HG03196 (cell line): ENCODE results near the gene ZFHX2.
"Not testable (repeated sequence)": the region's sequence is repeated elsewhere in the genome, so short reads cannot be mapped to it uniquely, and the experiment has no call there.

ENCODE experiments used
- ATAC-seq: cut with Tn5 transposase; IDR thresholded peaks from one replicate; pipeline ENCODE4 v1.9.1; 2021; ENCODE audit not compliant: unreplicated experiment

ZFHX2 gene

DNA sequence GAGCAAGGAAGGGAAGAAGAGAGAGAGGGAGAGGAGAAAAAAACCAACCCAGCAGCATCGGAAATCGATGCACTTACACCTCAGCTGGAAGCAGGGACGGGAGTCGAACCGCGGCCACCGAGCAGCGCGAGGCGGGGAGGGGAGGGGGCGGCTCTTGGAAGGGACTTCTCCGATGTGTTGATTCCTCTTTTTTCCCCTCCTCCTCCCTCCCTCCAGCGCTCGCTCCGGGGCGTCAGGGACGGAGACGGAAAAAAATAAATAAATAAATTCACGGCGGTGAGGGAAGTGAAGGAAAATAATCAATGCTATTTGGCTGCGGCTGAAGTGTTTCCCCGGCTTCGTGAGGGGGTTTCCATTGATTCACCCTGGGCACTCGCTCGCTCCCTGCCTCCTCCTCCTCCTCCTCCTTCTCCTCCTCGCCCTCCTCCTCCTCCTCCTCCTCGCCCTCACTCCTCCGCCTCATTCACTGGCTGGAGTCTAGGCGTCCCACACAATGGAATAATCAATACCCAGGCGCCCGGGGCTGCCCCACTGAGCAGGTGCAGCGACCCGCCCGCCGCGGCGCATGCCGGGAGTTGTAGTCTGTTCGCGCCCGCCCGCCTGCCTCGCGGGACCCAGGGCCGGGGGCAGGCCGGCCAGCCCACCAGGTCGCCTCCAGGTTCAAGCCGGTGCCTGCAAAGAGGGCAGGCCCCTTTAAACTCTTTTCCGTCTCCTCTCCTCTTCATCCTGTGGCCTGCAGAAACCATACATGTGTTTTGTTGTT, at the start of gene ZFHX2:
Gene ZFHX2, minus strand, starts transcription at position 500 of the 763 bp plus-strand sequence. CDS start 16,440 bp downstream, outside the sequence.
- peak; percentile 55 for ATAC-seq

DNA sequence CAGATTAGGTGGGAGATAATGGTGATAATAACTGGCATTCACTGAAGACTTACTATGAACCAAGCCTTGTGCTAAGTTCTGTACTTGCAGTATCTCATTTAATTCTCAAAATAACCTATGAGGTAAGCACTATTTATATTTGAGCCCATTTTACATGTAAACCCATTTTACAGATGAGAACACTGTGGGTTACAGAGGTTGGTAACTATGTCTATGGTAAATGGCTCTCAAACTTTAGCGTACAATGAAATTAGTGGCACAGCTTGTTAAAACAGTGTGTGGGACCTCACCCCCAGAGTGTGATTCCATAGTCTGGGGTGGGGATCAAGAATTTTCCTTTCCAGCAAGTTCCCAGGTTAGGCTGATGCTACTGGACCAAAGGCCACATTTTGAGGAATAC, 49.2 kb upstream of the ZFHX2 start:
- no peak for ATAC-seq

DNA sequence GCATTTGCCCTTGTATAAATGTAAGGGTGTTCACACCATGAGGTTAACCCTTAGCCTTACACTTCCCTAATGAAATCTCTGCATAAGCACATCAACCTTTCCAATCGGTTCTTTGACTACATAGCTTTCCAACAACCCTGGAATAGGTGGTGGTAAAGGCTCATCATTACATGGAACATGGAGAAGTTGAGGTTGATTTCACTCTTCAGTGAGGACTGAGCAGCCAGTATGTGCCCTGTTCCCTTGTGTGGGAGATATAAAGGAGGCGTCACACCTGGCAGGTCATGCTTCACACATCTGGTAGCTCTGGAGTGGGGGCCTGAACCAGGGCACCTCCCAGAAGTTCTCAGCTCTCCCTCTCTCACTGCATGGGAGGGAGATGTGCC, 48.8 kb upstream of the ZFHX2 start:
- no peak for ATAC-seq

DNA sequence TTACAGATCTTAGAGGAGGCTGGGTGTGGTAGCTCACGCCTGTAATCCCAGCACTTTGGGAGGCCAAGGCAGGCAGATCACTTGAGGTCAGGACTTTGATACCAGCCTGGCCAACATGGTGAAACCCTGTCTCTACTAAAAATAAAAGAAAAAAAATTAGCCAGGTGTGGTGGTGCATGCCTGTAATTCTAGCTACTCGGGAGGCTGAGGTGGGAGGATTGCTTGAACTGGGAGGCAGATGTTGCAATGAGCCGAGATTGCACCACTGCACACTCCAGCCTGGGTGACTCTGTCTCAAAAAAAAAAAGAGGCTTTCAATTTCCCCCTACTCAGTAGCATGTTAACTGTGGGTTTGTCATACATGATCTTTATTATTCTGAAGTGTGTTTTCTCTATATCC, 42.6 kb upstream of the ZFHX2 start:
- ATAC-seq = not testable (repeated sequence)

DNA sequence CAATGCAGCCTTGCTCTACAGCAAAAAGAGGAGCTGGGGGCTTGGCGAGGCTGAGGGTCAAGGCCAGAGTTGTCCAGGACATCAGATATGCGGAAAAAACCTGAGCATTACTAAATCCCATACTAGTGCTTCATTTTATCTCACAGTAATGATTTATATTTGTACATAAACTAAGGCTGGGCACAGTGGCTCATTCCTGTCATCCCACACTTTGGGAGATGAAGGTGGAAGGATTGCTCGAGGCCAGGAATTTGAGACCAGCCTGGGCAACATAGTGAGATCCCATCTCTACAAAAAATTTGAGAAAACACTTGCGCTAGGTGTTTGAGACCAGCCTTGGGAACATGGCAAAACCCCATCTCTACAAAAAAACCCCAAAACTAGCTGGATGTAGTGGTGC, 38.6 kb upstream of the ZFHX2 start:
- no peak for ATAC-seq

DNA sequence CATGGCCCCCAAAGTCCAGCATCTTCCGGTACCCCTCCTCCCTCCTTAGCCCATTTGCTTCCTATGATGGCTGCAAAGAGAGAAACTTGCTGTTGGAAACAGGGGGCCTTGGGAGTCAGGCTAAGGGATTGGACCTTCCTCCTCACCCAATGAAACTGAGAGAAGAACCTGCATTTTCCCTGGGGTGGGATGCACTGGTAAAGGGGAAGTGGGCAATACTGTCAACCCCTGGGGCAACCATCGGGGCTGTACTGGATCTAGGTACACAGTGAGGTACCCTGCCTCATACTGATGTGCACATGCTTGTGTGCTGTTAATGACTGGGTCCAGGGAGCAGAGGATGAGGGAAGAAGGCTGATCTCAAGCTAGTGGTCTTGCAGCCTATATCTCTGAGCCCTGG, 38.0 kb upstream of the ZFHX2 start:
- no peak for ATAC-seq

DNA sequence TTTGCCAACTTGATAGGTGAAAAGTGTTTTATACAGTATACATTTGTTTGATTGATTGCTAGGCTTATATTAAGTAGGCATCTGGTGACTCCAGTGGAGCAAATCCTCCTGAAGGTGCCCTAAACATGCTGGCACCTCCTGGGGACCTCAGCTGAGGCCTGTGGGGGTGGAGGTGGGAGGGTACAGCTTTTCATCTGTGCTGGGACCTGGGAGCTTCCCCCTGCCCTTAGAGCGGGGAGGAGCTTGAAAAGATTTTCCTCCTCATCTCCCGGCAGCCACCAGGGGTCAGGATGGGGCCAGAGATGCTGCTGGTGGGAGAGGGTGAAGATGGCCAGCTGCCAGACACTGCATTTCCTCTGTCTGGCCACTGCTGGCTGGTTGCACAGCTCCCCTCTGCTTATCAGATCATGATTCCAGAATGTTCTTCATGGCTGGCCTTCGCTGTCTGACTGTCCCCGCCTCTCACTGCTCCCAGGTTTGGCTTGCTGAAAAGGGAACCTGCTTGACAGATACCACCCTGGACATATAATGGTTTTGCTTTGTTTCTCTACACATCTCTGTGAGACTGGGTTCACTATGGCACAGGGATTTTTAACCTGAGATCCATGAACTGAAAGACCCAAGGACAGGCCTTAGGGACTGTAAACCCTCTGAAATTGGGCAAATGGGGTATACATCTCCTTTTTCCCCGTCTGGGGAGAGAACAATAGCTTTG, 37.5 kb upstream of the ZFHX2 start:
- ATAC-seq = peak; percentile 96

DNA sequence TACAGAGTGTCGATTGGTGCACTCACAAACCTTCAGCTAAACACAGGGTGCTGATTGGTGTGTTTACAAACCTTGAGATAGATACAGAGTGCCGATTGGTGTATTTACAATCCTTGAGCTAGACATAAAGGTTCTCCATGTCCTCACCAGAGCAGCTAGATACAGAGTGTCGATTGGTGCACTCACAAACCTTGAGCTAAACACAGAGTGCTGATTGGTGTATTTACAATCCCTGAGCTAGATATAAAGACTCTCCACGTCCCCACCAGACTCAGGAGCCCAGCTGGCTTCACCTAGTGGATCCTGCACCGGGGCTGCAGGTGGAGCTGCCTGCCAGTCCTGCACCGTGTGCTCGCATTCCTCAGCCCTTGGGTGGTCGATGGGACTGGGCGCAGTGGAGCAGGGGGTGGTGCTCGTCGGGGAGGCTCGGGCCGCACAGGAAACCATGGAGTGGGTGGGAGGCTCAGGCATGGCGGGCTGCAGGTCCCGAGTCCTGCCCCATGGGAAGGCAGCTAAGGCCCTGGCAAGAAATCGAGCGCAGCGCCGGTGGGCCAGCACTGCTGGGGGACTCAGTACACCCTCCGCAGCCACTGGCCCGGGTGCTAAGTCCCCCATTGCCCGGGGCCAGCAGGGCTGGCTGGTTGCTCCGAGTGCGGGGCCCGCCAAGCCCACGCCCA, 33.1 kb upstream of the ZFHX2 start:
- not testable (repeated sequence) for ATAC-seq

DNA sequence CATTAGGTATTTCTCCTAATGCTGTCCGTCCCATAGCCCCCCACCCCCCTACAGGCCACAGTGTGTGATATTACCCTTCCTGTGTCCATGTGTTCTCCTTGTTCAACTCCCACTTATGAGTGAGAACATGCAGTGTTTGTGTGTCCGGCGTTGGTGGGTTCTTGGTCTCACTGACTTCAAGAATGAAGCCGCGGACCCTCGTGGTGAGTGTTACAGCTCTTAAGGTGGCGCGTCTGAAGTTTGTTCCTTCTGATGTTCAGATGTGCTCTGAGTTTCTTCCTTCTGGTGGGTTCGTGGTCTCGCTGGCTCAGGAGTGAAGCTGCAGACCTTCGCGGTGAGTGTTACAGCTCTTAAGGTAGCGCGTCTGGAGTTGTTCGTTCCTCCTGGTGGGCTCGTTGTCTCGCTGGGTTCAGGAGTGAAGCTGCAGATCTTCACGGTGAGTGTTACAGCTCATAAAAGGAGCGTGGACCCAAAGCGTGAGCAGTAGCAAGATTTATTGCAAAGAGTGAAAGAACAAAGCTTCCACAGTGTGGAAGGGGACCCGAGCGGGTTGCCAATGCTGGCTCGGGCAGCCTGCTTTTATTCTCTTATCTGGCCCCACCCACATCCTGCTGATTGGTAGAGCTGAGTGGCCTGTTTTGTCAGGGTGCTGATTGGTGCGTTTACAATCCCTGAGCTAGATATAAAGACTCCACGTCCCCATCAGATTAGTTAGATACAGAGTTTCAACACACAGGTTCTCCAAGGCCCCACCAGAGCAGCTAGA, 32.4 kb upstream of the ZFHX2 start:
- not testable (repeated sequence) for ATAC-seq

DNA sequence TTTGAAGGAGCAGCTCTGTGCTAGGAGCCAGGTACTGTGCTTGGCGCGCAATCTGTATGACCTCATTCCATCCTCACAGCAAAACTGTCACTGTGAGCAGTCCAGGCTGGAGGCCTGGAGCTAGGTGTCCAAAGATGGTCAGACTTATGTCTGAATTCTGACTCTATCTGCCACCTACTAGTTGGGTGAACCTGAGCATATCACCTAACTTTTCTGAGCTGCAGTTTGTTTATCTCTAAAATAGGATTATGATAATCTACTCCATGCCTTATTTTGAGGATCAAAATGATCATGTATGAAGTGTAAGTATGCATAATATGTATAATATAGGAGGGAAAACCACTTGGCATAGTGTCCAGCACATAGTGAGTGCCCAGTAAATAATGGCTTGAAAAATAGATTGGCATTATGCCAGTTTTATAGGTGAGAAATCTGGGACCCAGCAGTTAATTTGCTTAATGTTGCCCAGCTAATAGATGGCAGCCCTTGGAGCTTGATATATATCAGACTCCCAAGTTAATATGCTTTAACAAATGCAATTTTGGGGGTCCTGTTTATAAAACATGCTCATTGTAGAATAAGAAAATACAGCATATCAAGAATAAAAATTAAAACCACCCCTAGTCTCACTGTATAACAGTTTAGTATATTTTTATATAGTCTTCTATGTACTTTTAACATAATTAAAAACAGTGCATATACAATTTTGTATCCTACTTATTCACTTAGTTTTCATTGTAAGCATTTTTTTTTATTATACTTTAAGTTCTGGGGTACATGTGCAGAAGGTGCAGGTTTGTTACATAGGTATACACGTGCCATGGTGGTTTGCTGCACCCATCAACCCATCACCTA, 31.6 kb upstream of the ZFHX2 start:
- no peak for ATAC-seq

DNA sequence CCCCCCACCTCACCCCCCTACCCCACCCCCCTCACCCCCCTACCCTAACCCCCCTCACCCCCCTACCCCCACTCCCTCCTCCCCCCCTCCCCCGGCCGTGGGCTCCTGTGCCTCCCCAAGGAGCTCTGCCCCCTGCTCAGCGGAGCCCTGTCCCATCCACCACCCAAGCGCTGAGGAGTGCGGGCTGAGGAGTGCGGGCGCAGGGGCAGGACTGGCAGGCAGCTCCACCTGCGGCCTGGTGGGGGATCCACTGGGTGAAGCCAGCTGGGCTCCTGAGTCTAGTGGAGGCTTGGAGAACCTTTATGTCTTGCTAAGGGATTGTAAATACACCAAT, 29.4 kb upstream of the ZFHX2 start:
- ATAC-seq = no peak

DNA sequence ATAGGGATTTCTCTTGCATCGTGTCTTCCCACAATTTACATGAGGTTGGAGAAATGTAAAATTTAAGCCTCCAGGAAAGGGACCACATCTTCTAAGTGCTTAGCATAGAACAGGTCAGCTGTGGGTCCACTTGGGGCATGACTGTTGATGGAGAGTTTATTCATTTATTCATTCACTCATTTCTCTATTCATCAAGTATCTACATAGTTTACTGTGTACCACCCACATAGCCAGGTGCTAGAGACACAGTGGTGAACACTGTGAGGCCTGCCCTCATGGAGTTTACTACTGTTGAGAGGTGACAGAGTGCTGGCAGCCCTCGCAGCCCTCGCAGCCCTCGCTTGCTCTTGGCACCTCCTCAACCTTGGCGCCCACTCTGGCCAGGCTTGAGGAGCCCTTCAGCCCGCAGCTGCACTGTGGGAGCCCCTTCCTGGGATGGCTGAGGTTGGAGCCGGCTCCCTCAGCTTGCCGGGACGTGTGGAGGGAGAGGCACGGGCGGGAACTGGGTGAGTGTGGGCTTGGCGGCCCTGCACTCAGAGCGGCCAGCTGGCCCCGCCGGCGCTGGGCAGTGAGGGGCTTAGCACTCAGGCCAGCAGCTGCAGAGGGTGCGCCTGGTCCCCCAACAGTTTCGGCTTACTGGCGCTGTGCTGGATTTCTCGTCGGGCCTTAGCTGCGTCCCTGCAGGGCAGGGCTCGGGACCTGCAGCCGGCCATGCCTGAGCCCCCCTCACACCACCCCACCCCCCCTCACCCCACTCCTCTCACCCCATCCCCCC, 28.8 kb upstream of the ZFHX2 start:
- ATAC-seq = no peak

DNA sequence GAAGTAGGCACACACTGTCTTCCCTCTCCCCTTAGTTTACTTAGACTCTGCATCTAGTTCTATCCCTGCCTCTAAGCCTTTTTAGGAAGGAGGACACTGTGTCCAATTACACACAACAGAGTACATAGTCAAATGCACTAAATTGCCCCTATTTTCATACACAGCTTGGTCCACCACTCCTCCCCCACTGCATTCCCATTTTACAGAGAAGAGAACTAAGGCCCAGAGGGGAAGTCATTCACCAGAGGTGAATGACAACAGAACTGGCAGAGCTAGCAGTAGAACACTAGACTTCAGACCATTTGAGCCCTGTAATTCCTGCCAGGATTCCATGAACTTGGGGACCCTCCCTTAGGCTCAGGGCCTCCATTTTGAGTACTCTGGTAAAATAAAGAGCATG, 28.2 kb upstream of the ZFHX2 start:
- ATAC-seq = no peak

DNA sequence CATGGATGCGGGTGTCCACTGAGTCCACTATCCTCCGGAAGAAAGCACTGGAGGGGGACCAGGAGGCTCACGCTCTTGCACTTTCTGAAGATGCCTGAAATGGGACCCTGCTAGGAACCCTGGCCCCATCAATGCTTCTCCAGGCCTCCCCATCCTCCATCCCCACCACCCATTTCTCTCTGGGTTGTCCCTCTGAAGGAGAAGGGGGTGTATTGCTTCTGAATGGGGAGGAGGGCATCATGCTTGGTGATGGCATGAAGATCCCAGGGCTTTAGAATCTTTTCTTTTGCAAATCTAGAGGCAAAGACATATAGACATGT, 27.7 kb upstream of the ZFHX2 start:
- no peak for ATAC-seq

DNA sequence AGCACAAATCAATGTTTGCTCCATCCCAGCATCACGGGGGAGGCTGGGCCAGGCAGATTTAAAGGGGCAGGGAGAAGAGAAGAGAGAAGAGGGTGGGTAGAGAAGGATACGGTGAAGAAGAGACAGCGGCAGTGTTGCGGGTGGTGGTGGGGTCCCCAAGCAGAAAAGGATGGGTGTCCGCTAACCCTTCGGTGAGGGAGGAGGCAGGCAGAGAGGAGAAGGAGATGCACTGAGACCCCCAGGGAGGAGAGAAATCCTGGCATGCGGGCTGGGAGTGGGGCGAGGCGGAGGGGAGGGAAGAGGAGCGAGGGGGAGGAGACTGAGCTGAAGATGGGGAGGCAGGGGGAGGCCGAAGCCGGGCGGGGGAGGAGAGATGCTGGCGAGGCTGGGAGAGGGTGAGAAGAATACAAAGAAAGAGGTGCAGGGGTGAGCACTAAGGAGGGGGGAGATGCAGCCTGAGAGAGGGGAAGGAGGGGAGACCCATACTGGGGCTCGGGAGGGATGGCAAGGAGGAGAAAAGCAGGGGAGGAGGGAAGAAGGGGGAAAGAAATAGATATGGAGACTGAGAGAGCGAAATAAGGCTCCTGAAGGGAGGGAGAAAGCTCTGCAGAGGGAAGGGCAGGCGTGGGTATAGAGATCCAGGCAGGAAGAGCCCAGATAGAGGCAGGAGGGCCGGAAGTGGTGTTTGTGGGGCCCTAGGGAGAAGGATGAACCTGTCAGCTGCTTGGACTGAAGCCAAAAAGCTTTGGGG, 27.2 kb upstream of the ZFHX2 start, which contains the start of gene JPH4:
Gene JPH4, minus strand, starts transcription at position 231 of the 751 bp plus-strand sequence. CDS start 1,337 bp downstream, outside the sequence.
- no peak for ATAC-seq

DNA sequence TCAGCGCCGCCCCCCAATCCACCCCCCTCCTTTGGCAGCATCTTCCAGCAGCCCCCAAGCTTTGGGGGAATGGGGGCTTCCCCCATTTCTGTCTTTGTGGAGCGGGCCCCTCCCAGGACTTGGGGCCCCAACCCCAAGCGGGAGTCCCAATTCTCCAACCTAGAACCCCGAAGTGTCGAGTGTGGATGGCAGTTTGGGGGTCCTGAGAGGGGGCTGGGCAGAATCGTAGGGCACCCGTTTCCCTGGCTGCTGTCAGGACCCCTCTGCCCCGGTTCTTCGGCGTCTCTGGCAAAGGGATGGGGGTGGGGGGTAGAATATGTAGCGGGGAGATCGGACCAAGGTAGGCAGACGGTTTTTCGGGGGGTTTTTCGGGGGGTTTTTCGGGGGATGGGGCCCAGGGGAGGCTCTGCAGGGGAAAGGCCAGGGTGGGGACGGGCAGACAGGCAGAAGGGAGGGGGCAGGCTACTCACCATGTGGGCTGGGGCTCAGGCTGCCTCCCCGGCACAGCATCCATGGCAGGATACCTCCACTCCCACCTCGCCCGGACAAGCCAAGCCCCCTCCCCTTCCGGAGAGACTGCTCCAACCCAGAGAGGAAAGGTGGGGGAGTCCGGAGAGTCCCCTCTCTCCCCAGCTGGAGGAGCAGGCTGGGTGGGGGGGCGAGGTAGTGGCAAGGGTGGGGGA, 26.3 kb upstream of the ZFHX2 start:
- ATAC-seq = no peak

DNA sequence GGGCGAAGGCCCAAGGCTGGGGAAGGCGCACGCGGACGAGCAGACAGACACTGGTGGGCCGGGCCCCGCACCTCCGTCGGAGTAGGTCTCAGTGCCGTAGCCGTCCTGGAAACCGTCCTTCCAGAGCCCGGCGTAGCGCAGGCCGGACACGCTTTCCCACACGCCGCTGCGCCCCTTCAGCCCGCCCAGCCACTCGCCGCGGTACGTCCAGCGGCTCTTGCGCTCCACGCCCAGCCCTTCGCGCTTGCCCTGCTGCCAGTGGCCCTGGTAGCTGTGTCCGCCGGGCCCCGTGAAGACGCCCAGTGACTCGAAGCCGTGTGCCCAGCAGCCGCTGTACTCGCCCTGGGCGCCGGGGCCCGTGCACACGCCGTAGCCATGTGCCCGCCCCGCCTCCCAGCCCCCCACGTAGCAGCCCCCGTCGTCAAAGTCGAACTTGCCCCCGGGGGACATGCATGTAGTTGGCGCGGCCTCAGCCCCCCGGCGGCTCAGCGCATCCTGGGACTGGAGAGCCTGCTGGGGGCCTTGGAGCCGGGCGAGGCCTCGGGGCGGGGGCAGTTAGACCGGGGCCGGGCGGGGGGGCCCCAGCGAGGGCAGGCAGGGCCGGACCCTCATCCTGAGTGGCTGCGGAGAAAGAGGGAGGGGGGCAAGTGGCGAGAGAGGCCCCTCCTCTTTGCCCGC, 25.6 kb upstream of the ZFHX2 start:
- ATAC-seq = no peak
